GM19351 (cell line): ENCODE data around the gene SLC4A2.

ENCODE experiments used
- ATAC-seq: cut with Tn5 transposase; IDR thresholded peaks from one replicate; pipeline ENCODE4 v1.9.1; 2021; ENCODE audit warnings: mild to moderate bottlenecking, moderate library complexity; ENCODE audit not compliant: unreplicated experiment

The SLC4A2 gene

GRCh38 chr7:151091431-151091830, 32.0 kb downstream of the SLC4A2 start:
- peak; percentile 50 for ATAC-seq

GRCh38 chr7:151091988-151092387, 32.6 kb downstream of the SLC4A2 start:
- ATAC-seq = no peak

- ATAC-seq = no peak
These were observed 34.4 kb downstream of the SLC4A2 start for GRCh38 chr7:151093748-151094147.

- no peak for ATAC-seq
These were observed 35.3 kb downstream of the SLC4A2 start for GRCh38 chr7:151094675-151095074.

GRCh38 chr7:151095123-151095797, 35.9 kb downstream of the SLC4A2 start:
- ATAC-seq = no peak

GRCh38 chr7:151095828-151096475, 36.6 kb downstream of the SLC4A2 start:
- ATAC-seq = no peak

- ATAC-seq = no peak
These were observed 40.3 kb downstream of the SLC4A2 start for GRCh38 chr7:151099486-151100211.

GRCh38 chr7:151100921-151101320, 41.5 kb downstream of the SLC4A2 start:
- no peak for ATAC-seq

GRCh38 chr7:151101621-151102396, 42.4 kb downstream of the SLC4A2 start:
- ATAC-seq = no peak

- ATAC-seq = no peak
These were observed 43.6 kb downstream of the SLC4A2 start for GRCh38 chr7:151102991-151103390.

GRCh38 chr7:151103973-151104372, 44.6 kb downstream of the SLC4A2 start:
- ATAC-seq = no peak

GRCh38 chr7:151104411-151105235, 45.2 kb downstream of the SLC4A2 start:
- ATAC-seq = no peak

- no peak for ATAC-seq
These were observed 48.5 kb downstream of the SLC4A2 start for GRCh38 chr7:151107882-151108281.

- no peak for ATAC-seq
These were observed 50.0 kb downstream of the SLC4A2 start for GRCh38 chr7:151109094-151110048.

GRCh38 chr7:151110236-151110940, 51.0 kb downstream of the SLC4A2 start:
- no peak for ATAC-seq

- ATAC-seq = peak; percentile 78
These were observed 51.7 kb downstream of the SLC4A2 start for GRCh38 chr7:151110941-151111645.

- ATAC-seq = no peak
These were observed 54.2 kb downstream of the SLC4A2 start for GRCh38 chr7:151113344-151114150.
